NCI-H1105 (cell line): ENCODE data around the gene DCTN2.
"Not testable (repeated sequence)": the region's sequence is repeated elsewhere in the genome, so short reads cannot be mapped to it uniquely, and the experiment has no call there.

Source experiments
- DNase-seq: peaks from one replicate; lab custom pipeline; 2025; lab: John Stamatoyannopoulos, UW

DCTN2 gene

GRCh38 chr12:57576613-57577160, 29.7 kb upstream of the DCTN2 start:
- DNase-seq = no peak

GRCh38 chr12:57575771-57576612, 29.0 kb upstream of the DCTN2 start:
- DNase-seq = no peak

- DNase-seq = no peak
These were observed 27.8 kb upstream of the DCTN2 start for GRCh38 chr12:57574795-57575194.

GRCh38 chr12:57571926-57572762, 25.2 kb upstream of the DCTN2 start:
- DNase-seq = no peak

- DNase-seq = not testable (repeated sequence)
These were observed 23.4 kb upstream of the DCTN2 start for GRCh38 chr12:57570438-57570837.

GRCh38 chr12:57569858-57570257, 22.9 kb upstream of the DCTN2 start:
- DNase-seq = no peak

GRCh38 chr12:57568838-57569237, 21.8 kb upstream of the DCTN2 start:
- no peak for DNase-seq

GRCh38 chr12:57564178-57564740, 17.3 kb upstream of the DCTN2 start:
- DNase-seq = no peak

- no peak for DNase-seq
These were observed 16.4 kb upstream of the DCTN2 start for GRCh38 chr12:57563358-57563757.

- DNase-seq = not testable (repeated sequence)
These were observed 14.1 kb upstream of the DCTN2 start for GRCh38 chr12:57561117-57561516.

GRCh38 chr12:57560516-57560915, 13.5 kb upstream of the DCTN2 start:
- DNase-seq = no peak

- no peak for DNase-seq
These were observed 11.9 kb upstream of the DCTN2 start for GRCh38 chr12:57558864-57559263.

GRCh38 chr12:57554897-57555296, 7.9 kb upstream of the DCTN2 start:
- DNase-seq = no peak

GRCh38 chr12:57554453-57554852, 7.5 kb upstream of the DCTN2 start:
- no peak for DNase-seq

GRCh38 chr12:57553343-57554202, 6.6 kb upstream of the DCTN2 start:
- no peak for DNase-seq

- no peak for DNase-seq
These were observed 5.9 kb upstream of the DCTN2 start for GRCh38 chr12:57552835-57553313.

- no peak for DNase-seq
These were observed 5.3 kb upstream of the DCTN2 start for GRCh38 chr12:57552306-57552651.

GRCh38 chr12:57551637-57552305, 4.8 kb upstream of the DCTN2 start:
- DNase-seq = no peak

- DNase-seq = no peak
These were observed 3.9 kb upstream of the DCTN2 start for GRCh38 chr12:57550641-57551549.
